HK-2 (cell line): ENCODE data around the gene CNTNAP2.

Experiments used
- DNase-seq: peaks from one replicate; pipeline ENCODE4 v3.0.0-alpha.2; 2018; ENCODE audit not compliant: unreplicated experiment

Gene CNTNAP2

DNA sequence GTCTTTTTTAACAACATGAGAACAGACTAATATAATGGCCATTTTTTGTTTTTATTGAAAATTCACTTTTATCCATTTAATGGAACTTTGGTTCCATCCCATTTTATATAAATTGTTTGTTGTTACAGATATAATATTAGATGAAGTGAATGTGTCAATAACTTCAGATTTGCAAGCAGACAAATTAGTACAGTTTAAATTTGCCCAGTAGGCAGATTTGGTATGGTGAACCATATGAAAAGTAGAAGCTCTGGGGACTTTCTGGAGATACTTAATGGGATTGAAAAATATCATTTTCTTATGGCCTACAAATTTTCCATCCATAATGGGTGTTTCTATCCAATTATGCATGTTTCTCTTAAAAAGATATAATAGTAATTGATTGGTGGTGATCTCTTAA is 1277.7 kb downstream of the CNTNAP2 start:
- DNase-seq = no peak

DNA sequence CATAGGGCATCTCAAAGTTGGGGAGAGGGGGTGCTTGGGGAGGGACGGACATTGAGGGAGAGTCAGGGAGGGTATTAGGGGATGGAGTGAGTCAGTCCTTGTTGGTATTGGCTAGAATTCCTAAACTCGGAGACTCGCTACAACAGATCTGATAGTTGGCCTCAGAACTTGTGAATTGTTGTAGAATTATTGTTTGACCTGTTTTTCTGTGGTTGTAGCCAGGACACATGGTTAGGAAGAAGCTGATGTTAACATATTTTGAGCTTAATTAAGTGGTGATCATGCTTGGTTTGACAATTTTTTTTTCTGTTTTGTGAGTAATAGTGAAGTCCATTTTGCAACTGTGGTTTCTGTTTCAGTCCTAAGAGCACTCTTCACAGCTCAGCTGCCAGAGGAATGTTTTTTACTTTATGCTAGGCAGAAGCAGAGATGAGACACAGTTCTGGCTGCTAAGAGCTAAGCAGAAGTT is 1283.7 kb downstream of the CNTNAP2 start:
- DNase-seq = no peak

DNA sequence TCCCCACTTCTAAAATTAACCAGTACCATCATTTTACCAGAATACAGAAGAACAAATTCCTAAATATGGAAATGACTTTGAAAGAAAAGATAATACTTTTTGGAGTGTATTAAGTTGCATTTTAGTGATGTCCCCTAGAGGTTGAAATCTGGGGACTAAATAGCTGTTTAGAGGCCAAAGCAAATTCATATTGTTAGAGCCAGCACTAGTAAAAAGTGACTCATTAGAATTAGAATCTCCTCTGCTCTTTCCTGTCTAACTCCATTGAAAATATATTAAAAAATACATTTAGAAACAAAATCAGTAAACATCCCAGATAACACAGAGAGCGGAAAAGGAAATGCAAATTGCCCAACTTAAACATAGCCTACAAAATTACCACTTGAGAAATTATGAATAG is 1284.3 kb downstream of the CNTNAP2 start:
- DNase-seq = no peak

DNA sequence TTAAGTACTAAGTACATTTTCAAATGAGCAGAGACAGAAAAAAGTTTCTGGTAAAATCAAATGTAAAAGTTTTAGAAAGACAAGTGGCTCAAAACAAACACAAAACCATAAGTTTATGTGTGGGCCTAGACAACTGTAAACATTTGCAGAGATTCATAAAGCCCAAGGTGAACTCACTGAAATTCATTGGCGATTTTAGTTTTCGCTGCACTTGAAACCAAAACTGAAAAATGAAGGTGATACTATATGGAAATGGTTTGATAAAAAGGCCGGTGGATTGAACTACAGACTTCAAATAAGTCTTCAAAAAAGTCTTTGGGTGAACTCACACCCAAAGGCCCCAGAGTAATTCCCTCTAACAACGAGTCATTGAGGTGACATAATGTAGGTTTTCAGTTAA is 1289.0 kb downstream of the CNTNAP2 start:
- DNase-seq = no peak

DNA sequence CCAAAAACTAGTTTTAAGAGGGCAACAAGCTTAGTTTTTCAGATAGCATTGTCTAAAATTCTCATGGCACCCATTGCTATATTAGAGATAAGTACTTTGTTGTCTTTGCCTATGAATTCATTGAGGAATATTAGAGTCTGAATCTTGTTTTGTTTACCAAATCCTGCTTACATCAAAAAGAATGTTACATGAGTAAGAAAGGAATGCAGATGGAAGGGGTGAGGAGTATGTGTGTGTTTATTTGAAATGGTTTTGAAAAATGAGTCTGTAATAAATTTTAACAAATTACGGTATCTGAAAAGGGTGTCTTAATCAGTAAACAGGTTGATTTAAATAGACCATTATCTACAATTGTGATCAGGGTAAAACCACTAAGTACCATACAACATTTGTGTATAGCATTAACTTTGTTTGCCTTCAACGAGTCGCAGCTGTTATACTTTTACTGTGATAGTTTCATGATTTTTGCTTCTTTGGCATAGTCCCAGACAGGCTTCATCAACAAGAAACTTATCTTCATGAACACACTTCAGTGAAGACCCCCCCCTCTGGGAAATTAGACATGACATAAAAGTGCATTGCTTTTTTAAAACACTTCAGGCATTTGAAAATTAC is 1290.0 kb downstream of the CNTNAP2 start:
- DNase-seq = no peak

DNA sequence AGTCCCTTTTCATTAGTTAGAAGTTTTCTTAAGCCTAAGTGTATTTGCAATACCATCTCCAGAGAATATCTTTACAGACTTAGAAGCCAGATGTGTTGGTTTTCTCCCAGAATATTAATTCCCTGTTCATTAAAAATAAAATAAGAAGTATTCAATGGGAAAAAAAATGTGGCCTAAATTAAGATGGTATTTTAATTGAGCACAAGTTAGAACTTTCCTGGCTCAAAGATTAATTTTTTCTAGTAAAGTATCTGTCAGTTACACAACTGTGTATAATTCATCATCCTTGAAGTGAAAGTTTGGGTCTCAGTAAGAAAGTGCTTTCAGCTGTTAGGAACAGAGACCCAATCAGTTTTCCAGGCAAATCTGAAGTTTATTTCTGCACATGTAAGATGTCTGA is 1294.5 kb downstream of the CNTNAP2 start:
- no peak for DNase-seq

DNA sequence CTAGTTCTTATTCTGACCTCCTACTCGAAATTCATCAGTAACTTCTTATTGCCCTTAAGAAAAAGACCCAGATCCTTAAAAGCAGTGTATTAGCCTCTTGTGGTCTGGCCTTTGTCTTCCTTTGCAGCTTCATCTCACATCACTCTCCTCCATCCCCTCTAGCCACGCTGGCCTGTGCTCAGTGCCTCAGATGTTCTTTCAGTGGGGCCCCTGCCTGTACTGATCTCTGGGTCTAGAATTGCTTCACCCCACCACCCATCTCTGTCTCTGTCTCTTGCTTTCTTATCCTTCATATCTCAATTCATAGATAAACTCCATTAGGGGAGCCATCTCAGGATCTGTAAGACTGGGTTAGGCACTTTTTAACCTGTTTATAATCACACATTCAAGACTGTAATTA is 1295.5 kb downstream of the CNTNAP2 start:
- no peak for DNase-seq

DNA sequence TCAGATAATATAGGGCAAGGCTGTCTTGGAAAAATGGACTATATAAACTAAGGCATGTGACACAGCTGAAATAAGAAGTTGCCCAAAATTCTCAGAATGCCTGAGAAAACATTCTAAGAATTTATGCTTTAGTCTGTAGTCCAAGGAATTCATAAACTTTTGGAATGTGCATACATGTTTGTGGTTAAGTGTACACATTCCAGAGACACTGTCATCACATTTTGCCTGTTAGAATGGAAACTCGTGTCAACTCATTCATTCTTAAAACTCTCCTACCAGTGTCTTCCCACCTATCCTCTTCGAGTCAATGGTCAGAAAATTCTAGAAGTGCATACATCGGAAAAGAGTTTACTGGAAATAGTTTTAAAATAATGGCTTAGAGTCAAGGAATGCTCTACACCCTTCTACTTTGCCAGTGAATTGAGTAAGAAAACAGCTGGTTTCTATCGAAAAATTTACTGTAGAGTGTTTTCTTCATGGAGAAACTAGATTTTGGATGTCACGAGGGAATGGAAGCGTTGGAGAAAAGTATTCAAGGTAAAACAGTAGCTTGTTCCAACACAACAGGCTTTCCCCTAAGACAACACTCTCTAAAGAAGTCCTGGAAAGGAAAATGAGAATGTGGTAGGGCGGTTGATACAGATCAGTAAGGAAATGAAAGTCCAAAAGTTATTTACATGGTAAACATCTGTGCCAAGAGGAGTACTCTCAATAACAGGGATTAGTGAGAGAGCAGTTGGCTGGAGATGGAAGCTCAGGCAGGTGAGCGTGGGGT is 1296.4 kb downstream of the CNTNAP2 start:
- no peak for DNase-seq

DNA sequence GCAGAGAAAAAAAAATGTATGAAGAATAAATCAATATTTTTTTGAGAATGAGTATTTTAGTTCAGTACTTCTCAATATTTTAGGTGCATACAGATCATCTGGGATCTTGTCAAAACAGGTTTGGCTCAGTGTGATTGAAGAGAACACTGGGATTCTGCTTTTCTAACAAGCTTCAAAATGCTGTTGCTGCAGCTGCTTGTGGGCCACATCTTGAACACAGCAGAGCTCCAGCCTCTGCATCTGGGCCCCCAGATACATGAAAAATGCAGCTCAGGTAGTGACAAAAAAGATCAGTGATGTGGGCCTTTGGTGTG is 1296.9 kb downstream of the CNTNAP2 start:
- DNase-seq = no peak

DNA sequence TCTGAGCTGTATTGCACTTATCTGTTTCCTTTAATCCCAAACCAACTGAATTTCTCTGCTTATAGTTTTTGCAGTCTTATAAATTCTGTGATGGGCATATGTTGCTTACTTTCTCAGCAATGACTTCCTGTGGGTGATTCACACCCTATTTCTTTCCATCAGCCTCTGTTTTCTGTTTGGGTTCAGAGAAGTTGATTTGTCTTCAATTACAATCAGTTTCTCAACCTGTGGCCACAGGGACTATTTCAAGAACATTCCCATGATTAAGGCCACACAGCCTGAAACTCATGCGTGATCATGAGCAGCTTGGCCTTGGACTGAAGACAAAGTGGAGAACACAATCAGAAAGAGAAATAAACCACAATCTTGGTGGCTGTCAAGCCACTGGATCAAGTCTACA is 1299.4 kb downstream of the CNTNAP2 start:
- DNase-seq = no peak

DNA sequence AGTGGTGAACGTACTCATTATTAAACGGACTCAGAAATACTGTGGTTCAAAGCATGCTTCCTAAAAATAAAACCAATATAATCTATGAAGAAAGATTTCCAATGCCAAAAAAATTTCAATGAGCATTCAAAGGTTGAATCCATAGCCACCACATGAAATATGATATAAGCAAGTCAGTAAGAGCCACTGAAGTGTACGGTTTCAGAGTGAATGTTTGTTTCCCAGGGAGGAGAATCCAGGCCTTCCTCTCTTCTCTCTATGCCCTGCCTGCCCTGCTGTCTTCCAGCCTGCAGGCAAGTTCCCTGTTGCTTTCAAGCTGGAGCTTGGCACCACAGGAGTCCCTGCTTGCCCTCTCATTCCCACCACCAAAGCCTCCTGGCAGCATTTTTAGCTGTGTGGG is 1302.4 kb downstream of the CNTNAP2 start:
- no peak for DNase-seq

DNA sequence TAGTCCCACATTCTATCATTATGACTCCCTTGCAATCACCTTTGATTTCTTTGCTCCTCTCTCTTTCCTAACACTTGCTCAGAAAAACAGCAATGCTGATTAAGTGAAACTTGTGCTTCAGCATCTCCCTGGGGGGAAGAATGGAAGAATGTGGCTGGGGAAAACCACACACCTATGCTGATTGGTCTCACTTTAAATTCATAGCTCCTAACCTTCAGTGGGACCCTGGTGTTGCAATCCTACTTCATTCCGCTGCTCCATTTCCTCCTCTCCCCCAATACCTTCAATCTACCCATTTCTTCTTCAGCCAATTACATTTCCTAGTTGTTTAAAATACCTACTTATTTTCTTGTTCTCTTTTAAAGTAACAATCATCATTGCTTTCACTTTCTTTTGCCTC is 1307.3 kb downstream of the CNTNAP2 start:
- DNase-seq = no peak

DNA sequence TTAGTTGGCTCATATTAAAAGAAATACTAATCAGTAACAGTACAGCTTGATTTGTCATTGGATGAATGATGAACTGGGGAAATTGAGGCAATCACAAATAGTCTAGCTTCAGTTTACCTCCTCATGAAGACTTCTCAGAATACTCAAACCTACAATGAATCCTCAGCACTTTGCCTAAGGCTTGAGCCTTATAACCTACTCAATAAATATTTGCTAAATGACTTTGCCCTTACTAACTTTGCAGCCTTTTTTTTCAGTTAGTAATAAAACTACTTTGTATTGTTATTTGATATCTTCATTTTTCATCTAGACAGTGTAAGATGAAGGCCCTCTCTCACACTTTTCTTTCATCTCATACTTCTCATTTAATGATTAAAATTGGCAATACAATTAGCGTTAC is 1311.5 kb downstream of the CNTNAP2 start:
- no peak for DNase-seq

DNA sequence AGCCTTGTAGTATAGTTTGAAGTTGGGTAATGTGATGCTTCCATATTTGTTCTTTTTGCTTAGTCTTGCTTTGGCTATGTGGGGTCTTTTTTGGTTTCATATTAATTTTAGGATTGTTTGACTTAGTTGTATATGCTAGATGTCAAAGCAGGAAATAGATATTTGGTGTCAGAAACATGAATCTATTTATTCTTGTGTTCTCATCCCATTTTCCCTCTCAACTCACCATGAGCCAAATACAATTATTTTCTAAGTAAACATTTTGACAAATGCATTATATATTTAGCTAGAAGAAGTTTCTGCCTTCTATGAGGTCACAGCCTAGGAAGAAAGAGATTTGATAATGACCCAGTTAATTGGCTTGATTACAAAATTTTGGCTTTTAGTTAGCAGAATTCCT is 1313.4 kb downstream of the CNTNAP2 start:
- no peak for DNase-seq

DNA sequence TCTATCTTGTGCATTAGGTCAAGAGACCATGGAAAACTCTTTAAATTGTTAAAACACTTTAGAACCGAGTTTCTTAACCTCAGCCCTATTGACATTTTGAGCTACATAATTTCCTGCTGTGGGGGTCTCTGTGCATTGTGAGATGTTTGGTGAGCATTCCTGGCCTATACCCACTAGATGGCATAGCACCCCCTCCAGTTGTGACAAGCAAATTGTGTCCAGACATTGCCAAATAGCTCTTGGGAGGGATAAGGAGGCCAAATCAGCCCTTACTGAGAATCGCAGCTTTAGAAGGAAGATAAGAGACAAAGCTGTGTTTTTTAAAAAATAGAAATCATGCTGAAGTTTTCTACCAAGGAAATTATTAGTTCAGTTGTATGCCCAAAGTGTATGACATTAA is 1315.5 kb downstream of the CNTNAP2 start:
- DNase-seq = no peak

DNA sequence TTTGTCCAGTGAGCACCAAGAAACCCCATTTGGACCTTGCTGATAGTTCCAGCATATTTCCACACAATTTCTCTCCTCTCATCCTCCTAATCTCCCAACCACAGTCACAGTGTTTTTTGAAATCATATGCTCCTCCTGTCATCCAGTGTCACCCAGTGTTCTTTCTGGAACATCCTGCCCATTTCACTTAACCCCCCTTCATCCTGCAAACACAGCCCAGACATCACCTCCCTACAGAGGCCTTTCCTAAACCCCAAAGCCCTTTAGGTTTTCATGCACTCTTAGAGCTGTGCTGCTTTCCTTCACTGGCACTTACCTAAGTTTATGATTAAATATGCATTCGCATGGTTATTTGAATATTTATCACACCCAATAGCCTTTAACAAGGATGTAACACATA is 1316.0 kb downstream of the CNTNAP2 start:
- DNase-seq = no peak

DNA sequence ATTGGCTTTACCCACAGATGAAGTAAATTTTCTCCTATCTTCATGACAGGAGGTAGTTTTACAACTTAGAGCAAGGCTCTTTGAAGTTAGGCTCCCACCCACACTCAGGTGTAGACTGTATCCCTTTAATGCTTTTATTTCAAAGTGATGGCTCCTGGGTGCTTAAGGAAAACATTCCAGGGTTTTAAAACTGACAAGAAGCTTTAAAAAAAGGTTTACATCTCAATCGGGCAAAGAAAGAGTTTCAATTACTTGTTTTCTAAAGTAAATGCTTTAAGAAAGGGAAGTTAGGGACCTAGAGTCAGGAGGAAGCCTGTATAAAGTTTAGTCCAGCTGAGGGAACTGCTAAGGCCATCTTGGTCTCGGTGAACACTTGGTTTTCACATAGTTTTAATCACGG is 1320.1 kb downstream of the CNTNAP2 start:
- no peak for DNase-seq

DNA sequence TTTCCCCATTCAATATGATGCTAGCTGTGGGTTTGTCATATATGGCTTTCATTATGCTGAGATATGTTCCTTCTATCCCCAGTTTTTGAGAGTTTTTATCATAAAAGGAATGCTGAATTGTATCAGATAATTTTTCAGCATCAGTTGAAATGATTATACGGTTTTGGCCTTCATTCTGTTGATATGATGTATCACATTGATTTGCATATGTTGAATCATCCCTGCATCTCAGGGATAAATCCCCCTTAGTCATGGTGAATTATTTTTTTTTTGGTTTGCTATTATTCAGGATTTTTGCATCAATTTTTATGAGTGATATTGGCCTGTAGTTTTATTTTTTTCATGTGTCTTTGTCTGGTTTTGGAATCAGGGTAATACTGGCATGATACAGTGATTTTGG is 1321.6 kb downstream of the CNTNAP2 start:
- no peak for DNase-seq

DNA sequence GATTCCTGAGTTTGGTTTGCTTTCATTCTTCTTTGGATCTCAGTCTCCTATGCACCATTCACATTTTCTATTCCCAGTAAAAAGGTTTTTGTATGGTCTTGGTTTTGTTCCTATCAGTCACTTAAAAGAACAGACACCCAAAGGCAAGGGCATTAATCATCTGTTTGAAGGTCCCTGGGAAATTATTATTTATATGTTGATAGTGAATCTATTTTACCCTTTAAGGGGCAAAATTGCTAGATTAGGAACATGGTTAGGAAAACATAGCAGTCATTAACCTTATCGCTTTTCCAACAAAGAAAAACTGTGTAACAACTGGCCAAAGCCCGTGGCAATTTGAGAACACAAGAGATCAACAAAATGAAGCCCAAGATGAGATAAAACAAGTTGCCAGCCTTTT is 1327.3 kb downstream of the CNTNAP2 start:
- no peak for DNase-seq

DNA sequence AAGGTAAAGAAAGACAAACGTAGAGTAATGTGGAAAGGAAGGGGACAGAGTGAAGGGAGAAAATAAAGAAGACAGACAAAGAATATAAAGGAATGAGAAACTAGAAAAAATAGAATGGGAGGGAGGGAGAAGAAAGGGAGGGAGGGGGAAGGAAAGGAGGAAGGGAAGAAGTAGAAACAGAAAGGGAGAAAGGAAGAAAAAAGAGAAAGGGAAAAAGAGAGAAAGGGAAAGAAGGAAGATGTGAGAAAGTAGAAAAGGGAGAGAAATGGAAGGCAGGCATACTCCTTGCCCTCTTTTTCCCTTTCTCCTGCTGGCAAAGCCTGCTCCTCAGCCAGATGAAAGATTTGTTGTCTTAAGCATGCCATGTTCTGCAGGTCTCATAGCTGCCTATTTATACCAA is 1336.2 kb downstream of the CNTNAP2 start:
- no peak for DNase-seq

DNA sequence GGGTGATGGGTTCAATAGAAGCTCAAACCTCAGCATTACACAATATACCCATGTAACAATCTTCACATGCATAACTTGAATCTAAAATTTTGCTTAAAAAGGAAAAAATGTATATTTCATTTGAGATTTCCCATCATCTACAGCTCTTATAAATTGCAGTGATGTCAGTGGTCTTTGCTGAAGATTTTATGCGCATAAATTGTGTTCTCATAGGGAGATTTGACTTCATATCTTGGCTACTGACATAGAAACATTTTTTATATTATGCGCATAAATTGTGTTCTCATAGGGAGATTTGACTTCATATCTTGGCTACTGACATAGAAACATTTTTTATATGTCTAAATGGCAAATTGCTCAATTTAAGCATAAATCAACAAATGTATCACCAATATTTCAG is 1348.6 kb downstream of the CNTNAP2 start:
- DNase-seq = no peak

DNA sequence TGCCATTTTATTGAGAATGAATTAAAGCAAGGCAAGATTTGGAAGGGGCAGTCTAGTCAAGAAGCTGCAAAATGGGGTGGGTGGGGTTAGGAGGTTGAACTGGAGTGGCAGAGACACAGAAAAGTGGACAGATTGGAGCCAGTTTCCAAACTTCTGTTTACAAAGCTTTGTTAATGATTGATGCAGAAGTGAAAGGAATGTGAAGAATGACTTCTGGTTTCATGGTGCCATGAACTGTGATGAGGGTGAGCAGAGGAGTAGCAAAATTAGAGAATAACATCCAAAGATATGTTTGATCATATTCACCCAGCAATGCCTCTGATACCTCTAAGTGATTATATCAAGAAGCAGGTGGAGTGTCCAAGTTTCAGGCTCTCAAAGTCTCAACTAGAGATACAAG is 1356.0 kb downstream of the CNTNAP2 start:
- DNase-seq = no peak

DNA sequence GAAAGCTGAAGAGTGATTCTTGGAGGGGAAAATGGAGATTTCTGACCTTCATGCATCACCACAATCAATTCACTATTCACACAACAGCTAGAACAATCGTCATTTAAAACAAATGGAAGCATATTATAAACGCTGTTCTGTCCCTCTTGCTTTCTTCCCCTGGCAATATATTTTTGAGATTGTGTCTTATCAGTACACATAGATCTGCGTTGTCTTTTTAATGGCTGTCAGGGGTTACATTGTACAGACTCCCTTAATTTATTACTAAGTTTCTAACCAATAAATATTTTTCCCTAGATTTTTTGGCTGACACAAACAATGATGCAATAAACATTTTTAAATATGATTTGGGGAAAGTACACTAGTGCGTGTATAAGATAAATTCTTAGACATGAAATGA is 1358.3 kb downstream of the CNTNAP2 start:
- no peak for DNase-seq

DNA sequence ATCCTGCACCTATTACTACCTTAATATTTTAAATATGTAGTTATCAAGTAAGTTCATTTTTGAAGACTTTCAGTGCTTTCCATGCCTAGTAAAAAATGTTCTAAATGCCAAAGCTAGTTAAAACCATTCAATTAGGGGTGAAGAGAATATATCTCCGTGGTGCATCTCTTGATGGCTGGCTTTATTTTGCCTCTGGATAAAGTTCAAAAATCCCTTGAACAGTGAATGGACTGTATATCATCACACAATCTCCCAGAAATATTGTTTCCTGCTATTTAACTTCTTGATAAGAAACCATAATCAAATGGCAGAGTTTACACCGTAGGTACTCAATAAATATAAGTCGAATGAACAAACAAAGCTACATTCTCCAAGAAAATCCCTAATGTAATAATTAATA is 1360.9 kb downstream of the CNTNAP2 start:
- DNase-seq = no peak
